ENCODE data around the gene MFSD2A.
"Not testable (repeated sequence)": the region's sequence is repeated elsewhere in the genome, so short reads cannot be mapped to it uniquely, and the experiment has no call there.

Gene MFSD2A

GRCh38 chr1:39940980-39941871 lies 13.7 kb upstream of the MFSD2A start:
- no peak for DNase-seq

- DNase-seq: peak; percentile 19
These were observed 11.3 kb upstream of the MFSD2A start for GRCh38 chr1:39943471-39944290.

GRCh38 chr1:39944410-39945112 lies 10.4 kb upstream of the MFSD2A start:
- DNase-seq: no peak

- no peak for DNase-seq
These were observed 8.7 kb upstream of the MFSD2A start for GRCh38 chr1:39946216-39946615.

- DNase-seq: no peak
These were observed 7.7 kb upstream of the MFSD2A start for GRCh38 chr1:39947260-39947659.

GRCh38 chr1:39949891-39950290 lies 5.1 kb upstream of the MFSD2A start:
- DNase-seq: no peak

GRCh38 chr1:39951926-39952325 lies 3.0 kb upstream of the MFSD2A start:
- DNase-seq: no peak

- DNase-seq: no peak
These were observed 2.4 kb upstream of the MFSD2A start for GRCh38 chr1:39952359-39953110.

- DNase-seq: no peak
These were observed 548 bp upstream of the MFSD2A start for GRCh38 chr1:39954324-39954869.

- DNase-seq: peak; percentile 68
These were observed 898 bp downstream of the MFSD2A start for GRCh38 chr1:39955547-39956539.

- no peak for DNase-seq
These were observed 2.5 kb downstream of the MFSD2A start for GRCh38 chr1:39957299-39958015.

GRCh38 chr1:39958403-39959200 lies 3.7 kb downstream of the MFSD2A start:
- no peak for DNase-seq

- DNase-seq: peak; percentile 17
These were observed 4.8 kb downstream of the MFSD2A start for GRCh38 chr1:39959651-39960333.

- peak; percentile 94 for DNase-seq
These were observed 5.5 kb downstream of the MFSD2A start for GRCh38 chr1:39960431-39960958.

- no peak for DNase-seq
These were observed 7.5 kb downstream of the MFSD2A start for GRCh38 chr1:39962450-39962825.

- not testable (repeated sequence) for DNase-seq
These were observed 8.0 kb downstream of the MFSD2A start for GRCh38 chr1:39962964-39963363.

- no peak for DNase-seq
These were observed 9.6 kb downstream of the MFSD2A start for GRCh38 chr1:39964552-39964951.

GRCh38 chr1:39965044-39965443 lies 10.1 kb downstream of the MFSD2A start:
- no peak for DNase-seq

Measured in NCI-H69 (cell line).